ENCODE data around the gene COL4A2. TPM values are rescaled to one million over a fixed set of nuclear protein-coding genes. Genes with fewer than 3 reads are reported as not detected.

COL4A2 gene
- total RNA-seq, 1 experiment from 2014 or later: 35.0 TPM

- DNase-seq (ENCODE audit: extremely low read depth, low read depth): no peak
Measured at GRCh38 chr13:110351636-110352420, 44.7 kb downstream of the COL4A2 start.

- DNase-seq (ENCODE audit: extremely low read depth, low read depth): no peak
Measured at GRCh38 chr13:110352735-110353134, 45.7 kb downstream of the COL4A2 start.

- no peak for DNase-seq (ENCODE audit: extremely low read depth, low read depth)
Measured at GRCh38 chr13:110353339-110353977, 46.4 kb downstream of the COL4A2 start.

- DNase-seq (ENCODE audit: extremely low read depth, low read depth): no peak
Measured at GRCh38 chr13:110354123-110354627, 47.1 kb downstream of the COL4A2 start.

GRCh38 chr13:110354715-110355473 lies 47.8 kb downstream of the COL4A2 start:
- DNase-seq (ENCODE audit: extremely low read depth, low read depth): no peak

- DNase-seq (ENCODE audit: extremely low read depth, low read depth): no peak
Measured at GRCh38 chr13:110356362-110356761, 49.3 kb downstream of the COL4A2 start.

GRCh38 chr13:110358381-110358780 lies 51.3 kb downstream of the COL4A2 start:
- DNase-seq (ENCODE audit: extremely low read depth, low read depth): no peak

GRCh38 chr13:110359840-110360301 lies 52.8 kb downstream of the COL4A2 start:
- DNase-seq (ENCODE audit: extremely low read depth, low read depth): no peak

GRCh38 chr13:110360598-110360997 lies 53.5 kb downstream of the COL4A2 start:
- no peak for DNase-seq (ENCODE audit: extremely low read depth, low read depth)

- DNase-seq (ENCODE audit: extremely low read depth, low read depth): no peak
Measured at GRCh38 chr13:110361365-110361911, 54.4 kb downstream of the COL4A2 start.

- no peak for DNase-seq (ENCODE audit: extremely low read depth, low read depth)
Measured at GRCh38 chr13:110363010-110363409, 55.9 kb downstream of the COL4A2 start.

- no peak for DNase-seq (ENCODE audit: extremely low read depth, low read depth)
Measured at GRCh38 chr13:110364081-110364480, 57.0 kb downstream of the COL4A2 start.

- DNase-seq (ENCODE audit: extremely low read depth, low read depth): no peak
Measured at GRCh38 chr13:110365876-110366275, 58.8 kb downstream of the COL4A2 start.

- no peak for DNase-seq (ENCODE audit: extremely low read depth, low read depth)
Measured at GRCh38 chr13:110366733-110367132, 59.6 kb downstream of the COL4A2 start.

GRCh38 chr13:110367620-110368019 lies 60.5 kb downstream of the COL4A2 start:
- no peak for DNase-seq (ENCODE audit: extremely low read depth, low read depth)

GRCh38 chr13:110368408-110368807 lies 61.3 kb downstream of the COL4A2 start:
- no peak for DNase-seq (ENCODE audit: extremely low read depth, low read depth)

GRCh38 chr13:110369400-110369799 lies 62.3 kb downstream of the COL4A2 start:
- DNase-seq (ENCODE audit: extremely low read depth, low read depth): no peak

GRCh38 chr13:110371550-110372465 lies 64.7 kb downstream of the COL4A2 start:
- no peak for DNase-seq (ENCODE audit: extremely low read depth, low read depth)

GRCh38 chr13:110372676-110373075 lies 65.6 kb downstream of the COL4A2 start:
- DNase-seq (ENCODE audit: extremely low read depth, low read depth): no peak

GRCh38 chr13:110373617-110374016 lies 66.5 kb downstream of the COL4A2 start:
- DNase-seq (ENCODE audit: extremely low read depth, low read depth): no peak

All from NCI-H460 (cell line).